Transverse colon (tissue), 4 donors: Measurements from ENCODE around the gene NOTCH3. TPM values are rescaled to one million over a fixed set of nuclear protein-coding genes. Genes with fewer than 3 reads are reported as not detected.

Source experiments
- DNase-seq: peaks from one replicate; pipeline ENCODE4 v3.0.0-alpha.2; 2019
- H3K27ac ChIP-seq, 4 donors: fragments of 200-600 bp; sonication (generic); 2 replicates each; pipeline ENCODE4 v1.5.1; 2016 to 2018; ENCODE audit warnings: inconsistent platforms in 4 of 4
- H3K27me3 ChIP-seq: fragments of 200-600 bp; sonication (generic); 2 replicates; pipeline ENCODE4 v1.5.1; 2017; ENCODE audit warnings: inconsistent platforms
- H3K36me3 ChIP-seq, 4 donors: fragments of 200-600 bp; sonication (generic); 2 replicates each; pipeline ENCODE4 v1.5.1; 2017 to 2019; ENCODE audit warnings: inconsistent platforms in 4 of 4
- H3K4me1 ChIP-seq, 4 donors: fragments of 200-600 bp; sonication (generic); 2 replicates each; pipeline ENCODE4 v1.5.1; 2017 to 2020; ENCODE audit warnings: inconsistent platforms in 4 of 4
- H3K4me3 ChIP-seq, 4 donors: fragments of 200-600 bp; sonication (generic); 1 replicate in 1 of 4; 2 replicates in 3 of 4; pipeline versions ENCODE4 v1.5.1 to v1.6.1; 2017 to 2019; ENCODE audit warnings: inconsistent platforms in 4 of 4
- H3K9me3 ChIP-seq, 2 donors: fragments of 200-600 bp; sonication (generic); 2 replicates each; pipeline ENCODE4 v1.5.1; 2017 to 2019; ENCODE audit warnings: inconsistent platforms in 2 of 2
- EP300 ChIP-seq: sonication (generic); formaldehyde crosslinking; IDR thresholded peaks from one replicate; pipeline ENCODE4 v1.6.1; 2017; ENCODE audit warnings: antibody characterized with exemption, low read depth
- POLR2A ChIP-seq: fragments of 450-650 bp; IDR thresholded peaks from one replicate; pipeline ENCODE4 v1.6.1; 2016; ENCODE audit warnings: antibody characterized with exemption, mild to moderate bottlenecking, moderate library complexity
- POLR2AphosphoS5 ChIP-seq, 3 donors: sonication (generic); formaldehyde crosslinking; IDR thresholded peaks; one replicate each; pipeline ENCODE4 v1.6.1; 2016; ENCODE audit warnings: antibody characterized with exemption in 3 of 3
- WGBS, 2 donors: methylation state at CpG; one replicate each; pipeline ENCODE4 v1.1.5; 2018; ENCODE audit warnings: low coverage in 1 of 2; 5-methylcytosine and 5-hydroxymethylcytosine counted together
- in situ Hi-C, 4 donors: fragments of 200-750 bp; cut with MboI; loops; one replicate each; pipeline versions ENCODE4 v1.15.0 to v1.15.1; 2017; ENCODE audit warnings: low sequenced_read_pairs in 3 of 4, low pct_ligation_motif_present in 1 of 4, low pct_unique_long_range_greater_than_20kb in 1 of 4
- intact Hi-C: fragments of 100-400 bp; cut with DNase I; formaldehyde crosslinking; loops from one replicate; pipeline ENCODE4 v1.15.1; 2023; ENCODE audit warnings: low total_unique reads
- total RNA-seq, 4 donors: library from RNA; depleted of rRNA; stranded (reverse); fragments of >200 nt; gene quantifications; one replicate each; pipeline ENCODE4 v1.1.0, GENCODE V29; 2016
- TF ChIP-seq, protein P1 (sequence below), 5 experiments: fragments of 200-600 bp in 3 of 5; fragments of 450-650 bp in 2 of 5; sonication (generic) in 3 of 5; IDR thresholded peaks; 1 replicate in 2 of 5; 2 replicates in 3 of 5; pipeline ENCODE4 v1.5.1; 2016 to 2017; ENCODE audit warnings: antibody characterized with exemption in 5 of 5, inconsistent platforms in 3 of 5, mild to moderate bottlenecking in 2 of 5, moderate library complexity in 1 of 5

The NOTCH3 gene
- total RNA-seq, 4 donors from 2014 or later: 2.2 to 16.3 (median 4.7) TPM

- Histone ChIP-seq H3K4me3 (no peak overlapping the region), H3K9me3 (no peaks in the 10 kb centered on the region), H3K36me3 (no peaks in the 10 kb centered on the region), H3K27me3 (peaks cover 27% of the 10 kb centered on the region), H3K4me1 (peaks cover 0 to 8% (median 4%) of the 10 kb centered on the region in 4 donors), H3K27ac (no peak overlapping the region)
- intact Hi-C loops: no loop called here
- 76 to 85% methylated on average over 4 to 7 of the region's 7 CpGs for WGBS, 2 donors
- in situ Hi-C loops: no loop called here
- TF ChIP-seq POLR2AphosphoS5 (IDR thresholded peaks at IDR 0.05): no peak
- TF ChIP-seq POLR2A: no peak
- TF ChIP-seq, protein P1, sequence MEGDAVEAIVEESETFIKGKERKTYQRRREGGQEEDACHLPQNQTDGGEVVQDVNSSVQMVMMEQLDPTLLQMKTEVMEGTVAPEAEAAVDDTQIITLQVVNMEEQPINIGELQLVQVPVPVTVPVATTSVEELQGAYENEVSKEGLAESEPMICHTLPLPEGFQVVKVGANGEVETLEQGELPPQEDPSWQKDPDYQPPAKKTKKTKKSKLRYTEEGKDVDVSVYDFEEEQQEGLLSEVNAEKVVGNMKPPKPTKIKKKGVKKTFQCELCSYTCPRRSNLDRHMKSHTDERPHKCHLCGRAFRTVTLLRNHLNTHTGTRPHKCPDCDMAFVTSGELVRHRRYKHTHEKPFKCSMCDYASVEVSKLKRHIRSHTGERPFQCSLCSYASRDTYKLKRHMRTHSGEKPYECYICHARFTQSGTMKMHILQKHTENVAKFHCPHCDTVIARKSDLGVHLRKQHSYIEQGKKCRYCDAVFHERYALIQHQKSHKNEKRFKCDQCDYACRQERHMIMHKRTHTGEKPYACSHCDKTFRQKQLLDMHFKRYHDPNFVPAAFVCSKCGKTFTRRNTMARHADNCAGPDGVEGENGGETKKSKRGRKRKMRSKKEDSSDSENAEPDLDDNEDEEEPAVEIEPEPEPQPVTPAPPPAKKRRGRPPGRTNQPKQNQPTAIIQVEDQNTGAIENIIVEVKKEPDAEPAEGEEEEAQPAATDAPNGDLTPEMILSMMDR (IDR thresholded peaks at IDR 0.05): no peak
- no peak for TF ChIP-seq EP300
- DNase-seq: no peak
Measured at GRCh38 chr19:15218501-15218900, 17.7 kb upstream of the NOTCH3 start.

- no peak for DNase-seq
- 48 to 66% methylated on average over 3 to 7 of the region's 7 CpGs for WGBS, 2 donors
- in situ Hi-C loops: no loop called here
- Histone ChIP-seq H3K27me3 (peaks cover 7% of the 10 kb centered on the region), H3K36me3 (no peaks in the 10 kb centered on the region), H3K4me3 (no peak overlapping the region), H3K9me3 (no peaks in the 10 kb centered on the region), H3K4me1 (no peaks in the 10 kb centered on the region), H3K27ac (no peak overlapping the region)
- intact Hi-C loops: no loop called here
- TF ChIP-seq POLR2A (no peak), POLR2AphosphoS5 (IDR thresholded peaks at IDR 0.05) (no peak), EP300 (no peak)
- TF ChIP-seq, protein P1 (IDR thresholded peaks at IDR 0.05): no peak
Measured at GRCh38 chr19:15216363-15216762, 15.6 kb upstream of the NOTCH3 start.

- no peaks in the 10 kb centered on the region for H3K27me3 ChIP-seq
- no peaks in the 10 kb centered on the region for H3K36me3 ChIP-seq
- H3K4me3 ChIP-seq: no peak overlapping the region
- 78 to 86% methylated on average over 2 to 15 of the region's 15 CpGs for WGBS, 2 donors
- in situ Hi-C loops: no loop called here
- intact Hi-C loops: no loop called here
- no peak for DNase-seq
- H3K27ac ChIP-seq: no peak overlapping the region
- TF ChIP-seq, protein P1 (IDR thresholded peaks at IDR 0.05): no peak
- no peak for TF ChIP-seq POLR2AphosphoS5 (IDR thresholded peaks at IDR 0.05)
- TF ChIP-seq EP300: no peak
- no peak for TF ChIP-seq POLR2A
- no peaks in the 10 kb centered on the region for H3K9me3 ChIP-seq
- H3K4me1 ChIP-seq: no peaks in the 10 kb centered on the region
Measured at GRCh38 chr19:15213715-15214381, 13.1 kb upstream of the NOTCH3 start.

- TF ChIP-seq, protein P1 (IDR thresholded peaks at IDR 0.05): no peak
- TF ChIP-seq EP300 (no peak), POLR2A (no peak), POLR2AphosphoS5 (IDR thresholded peaks at IDR 0.05) (no peak)
- Histone ChIP-seq H3K9me3 (no peaks in the 10 kb centered on the region), H3K4me1 (no peaks in the 10 kb centered on the region), H3K27me3 (no peaks in the 10 kb centered on the region), H3K27ac (no peak overlapping the region), H3K4me3 (no peak overlapping the region), H3K36me3 (no peaks in the 10 kb centered on the region)
- DNase-seq: no peak
- in situ Hi-C loops (no loop called here), intact Hi-C loops (no loop called here)
- WGBS, 2 donors: 90% methylated on average over 12 of the region's 12 CpGs; no CpG with 5 or more reads in 1 of the 2 donors
Measured at GRCh38 chr19:15212711-15213110, 11.9 kb upstream of the NOTCH3 start.
